PC-3 (cell line): ENCODE data around the gene PIAS4. TPM values are rescaled to one million over a fixed set of nuclear protein-coding genes. Genes with fewer than 3 reads are reported as not detected.

ENCODE experiments used
- ATAC-seq: fragments of 200-7000 bp; cut with Tn5 transposase; 2 replicates; pipeline ENCODE4 v1.9.1; 2020; ENCODE audit warnings: mild to moderate bottlenecking, moderate library complexity
- BruUV-seq: library from RNA; stranded (reverse); fragments of 400-500 nt; replicated peaks from 2 replicates; lab custom pipeline; 2021; lab: Mats Ljungman, UMichigan
- CTCF ChIA-PET: fragments of 300-600 bp; sonication (Branson Sonifier 250); formaldehyde crosslinking; loops from one replicate; lab custom pipeline; 2022; ENCODE audit warnings: antibody characterized with exemption; lab: Charles Lee
- POLR2A ChIA-PET: fragments of 300-600 bp; sonication (Branson Sonifier 250); formaldehyde crosslinking; loops from one replicate; lab custom pipeline; 2022; ENCODE audit warnings: antibody characterized with exemption; ENCODE audit not compliant: unreplicated experiment; lab: Charles Lee
- DNase-seq: peaks from one replicate; pipeline ENCODE4 v3.0.0-alpha.2; 2015
- H2AFZ ChIP-seq: fragments of 300-600 bp; sonication (generic); 2 replicates; pipeline ENCODE4 v1.6.0; 2016; ENCODE audit warnings: antibody characterized with exemption, low read length
- H3F3A ChIP-seq: fragments of 300-600 bp; sonication (generic); one replicate; pipeline ENCODE4 v1.6.0; 2017; ENCODE audit warnings: antibody characterized with exemption, low read length, control low read depth, mild to moderate bottlenecking; ENCODE audit not compliant: unreplicated experiment
- H3K27ac ChIP-seq: fragments of 300-600 bp; sonication (generic); 2 replicates; pipeline ENCODE4 v1.5.1; 2016; ENCODE audit warnings: mild to moderate bottlenecking, low read length
- H3K27me3 ChIP-seq: fragments of 300-600 bp; sonication (generic); 2 replicates; pipeline ENCODE4 v1.6.1; 2016; ENCODE audit warnings: low read length, mixed read lengths
- H3K36me3 ChIP-seq: fragments of 300-600 bp; sonication (generic); 2 replicates; pipeline ENCODE4 v1.6.1; 2016; ENCODE audit warnings: low read depth, mixed run types, low read length, mixed read lengths
- H3K4me1 ChIP-seq: fragments of 300-600 bp; sonication (generic); 2 replicates; pipeline ENCODE4 v1.5.1; 2016; ENCODE audit warnings: low read length; ENCODE audit not compliant: insufficient read depth
- H3K4me2 ChIP-seq: fragments of 300-600 bp; sonication (generic); 2 replicates; pipeline ENCODE4 v1.6.0; 2016; ENCODE audit warnings: low read length
- H3K4me3 ChIP-seq: fragments of 300-600 bp; sonication (generic); 2 replicates; pipeline ENCODE4 v1.5.1; 2016; ENCODE audit warnings: mild to moderate bottlenecking, low read length, mixed read lengths
- H3K79me2 ChIP-seq: fragments of 300-600 bp; sonication (generic); 2 replicates; pipeline ENCODE4 v1.6.1; 2017; ENCODE audit warnings: low read length, mixed read lengths
- H3K9ac ChIP-seq: fragments of 300-600 bp; sonication (generic); 2 replicates; pipeline ENCODE4 v1.6.0; 2016; ENCODE audit warnings: mild to moderate bottlenecking, low read length
- H3K9me2 ChIP-seq: fragments of 300-600 bp; sonication (generic); replicated peaks from 2 replicates; pipeline ENCODE4 v1.6.1; 2016; ENCODE audit warnings: mixed run types, low read length, mixed read lengths
- H3K9me3 ChIP-seq: fragments of 300-600 bp; sonication (generic); 2 replicates; pipeline ENCODE4 v1.6.1; 2016; ENCODE audit warnings: low read length, mixed read lengths
- H4K20me1 ChIP-seq: fragments of 300-600 bp; sonication (generic); 2 replicates; pipeline ENCODE4 v1.6.1; 2016; ENCODE audit warnings: low read length, mixed read lengths
- EZH2 ChIP-seq: fragments of 300-600 bp; sonication (generic); IDR thresholded peaks from one replicate; pipeline ENCODE4 v1.6.1; 2017; ENCODE audit warnings: antibody characterized with exemption, mild to moderate bottlenecking, low read length; ENCODE audit not compliant: unreplicated experiment
- EZH2phosphoT487 ChIP-seq: fragments of 300-600 bp; sonication (generic); IDR thresholded peaks from 2 replicates; pipeline ENCODE4 v1.6.1; 2018; ENCODE audit warnings: mild to moderate bottlenecking, antibody characterized with exemption, low read length, borderline replicate concordance
- intact Hi-C: fragments of 100-400 bp; cut with micrococcal nuclease; formaldehyde crosslinking; loops from 2 replicates; pipeline ENCODE4 v1.9.0; 2023
- total RNA-seq: library from RNA; depleted of rRNA; stranded (reverse); fragments of >200 nt; gene quantifications from 2 replicates; pipeline ENCODE4 v1.2.3, GENCODE V29; 2014
- TF ChIP-seq, protein P1 (sequence below): fragments of 300-600 bp; sonication (generic); conservative IDR thresholded peaks from 2 replicates; pipeline ENCODE4 v1.5.1; 2017; ENCODE audit warnings: antibody characterized with exemption, low read depth, mild to moderate bottlenecking, low read length

Gene PIAS4
- total RNA-seq, 1 experiment from 2014 or later: 21.0 TPM

DNA sequence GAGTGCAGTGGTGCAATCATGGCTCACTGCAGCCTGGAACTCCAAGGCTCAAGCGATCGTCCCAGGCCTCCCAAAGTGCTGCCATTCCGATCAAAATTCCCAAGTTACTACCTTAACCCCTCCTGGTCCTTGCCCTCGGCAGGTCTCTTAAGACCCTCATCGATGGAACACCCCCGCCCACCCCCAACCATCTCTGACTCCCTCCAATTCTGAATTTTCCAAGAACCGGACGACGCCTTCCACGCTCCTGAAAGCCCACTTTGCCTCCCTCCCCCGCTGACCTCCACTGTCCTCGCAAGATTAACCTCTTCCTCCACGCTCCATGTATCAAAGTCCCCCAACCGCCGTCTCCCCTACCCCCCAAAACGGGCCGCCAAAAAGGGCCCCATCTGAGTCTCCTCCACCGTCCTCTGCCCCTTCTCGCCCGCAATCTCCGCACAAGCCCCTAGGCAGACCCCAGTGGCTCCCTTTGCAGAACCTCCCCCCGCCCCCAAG lies 37.2 kb upstream of the PIAS4 start:
- Histone ChIP-seq H3K79me2 (peaks cover 41% of the 10 kb centered on the region), H3F3A (no peaks in the 10 kb centered on the region), H3K4me1 (peaks cover 15% of the 10 kb centered on the region), H3K27ac (peak overlapping the region; percentile 93), H2AFZ (no peak overlapping the region), H3K4me3 (peak overlapping the region; percentile 90), H3K4me2 (peak overlapping the region; percentile 99), H3K9me3 (no peaks in the 10 kb centered on the region), H4K20me1 (peaks cover 3% of the 10 kb centered on the region; the same call in 1 of the 2 replicates), H3K9ac (peak overlapping the region; percentile 90), H3K9me2 (no peaks in the 10 kb centered on the region), H3K27me3 (no peaks in the 10 kb centered on the region), H3K36me3 (peaks cover under 1% of the 10 kb centered on the region; the same call in 1 of the 2 replicates)
- BruUV-seq: no TSS peak
- TF ChIP-seq EZH2: no peak
- DNase-seq (no peak), ATAC-seq (no peak)
- ChIA-PET POLR2A (interaction anchor here (0.7 kb wide), 1 partner anchor 123 kb away, joined by 3 read pairs; no protein-coding TSS in a partner anchor), CTCF (interaction anchor here (0.6 kb wide), 2 partner anchors 262 to 544 kb away, joined by 3 to 8 read pairs; no protein-coding TSS in a partner anchor)
- intact Hi-C loops: loop anchor here (2.0 kb wide), 1 partner anchor 14 kb away; the partner anchor contains the start of gene EEF2

DNA sequence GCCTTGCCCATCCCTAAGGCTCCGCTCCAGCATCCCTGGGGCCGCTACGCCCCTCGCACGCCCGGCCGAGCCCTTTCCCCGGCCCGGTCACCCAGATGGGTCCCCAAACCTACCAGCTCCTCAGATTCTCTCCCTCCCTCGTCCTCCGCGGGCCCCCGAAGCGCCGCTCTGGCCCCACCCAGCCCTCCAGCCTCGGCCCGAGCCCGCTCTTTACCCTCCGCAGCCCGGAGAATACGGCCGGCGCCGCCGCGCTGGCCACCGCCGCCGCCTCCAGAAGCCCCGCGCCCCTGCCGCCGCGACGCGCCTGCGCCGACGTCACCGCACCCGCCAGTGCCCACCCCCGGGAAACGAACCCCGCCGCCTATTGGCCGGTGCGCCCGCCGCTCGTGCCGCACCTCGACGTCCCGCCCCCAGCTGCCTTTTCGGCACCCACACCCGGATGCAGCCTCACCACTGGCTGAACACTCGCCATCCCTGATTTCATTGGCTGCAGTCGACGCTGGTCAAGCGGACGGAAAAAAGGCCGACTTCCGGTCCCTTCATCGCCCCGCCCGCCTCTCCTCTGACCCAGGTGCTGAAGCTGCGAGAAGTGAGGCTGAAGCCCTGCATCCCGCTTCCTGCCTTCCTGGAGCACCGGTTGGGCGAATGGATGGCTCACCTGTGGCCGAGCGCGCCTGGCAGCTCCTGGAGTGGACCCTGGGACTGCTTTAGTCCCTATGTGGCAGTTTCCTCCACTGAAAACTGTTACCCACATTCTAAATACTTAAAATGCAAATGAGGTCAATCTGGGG lies 36.5 kb upstream of the PIAS4 start, which contains the start of gene DAPK3:
TSS of gene DAPK3 (minus strand) at position 292 of the 791 bp plus-strand sequence. CDS start 1,364 bp downstream, outside the sequence.
- Histone ChIP-seq H3K4me2 (peak within 1 kb of the TSS; percentile 99), H3K9me2 (no peaks in the 10 kb centered on the region), H3K4me1 (peaks cover 15% of the 10 kb centered on the region), H3K27me3 (no peaks in the 10 kb centered on the region), H3K9ac (peak within 1 kb of the TSS; percentile 90), H2AFZ (no peak within 1 kb of the TSS), H3K36me3 (peaks cover 7% of the 10 kb centered on the region), H3K9me3 (no peaks in the 10 kb centered on the region), H3F3A (peaks cover 2% of the 10 kb centered on the region), H3K4me3 (peak within 1 kb of the TSS; percentile 90), H3K79me2 (peaks cover 36% of the 10 kb centered on the region), H3K27ac (peak within 1 kb of the TSS; percentile 93), H4K20me1 (peaks cover 10% of the 10 kb centered on the region)
- no TSS peak for BruUV-seq
- POLR2A ChIA-PET: interaction anchor here (0.7 kb wide), 2 partner anchors 123 to 208 kb away, joined by 3 to 6 read pairs; partner anchors contain the start of gene MRPL54
- peak; percentile 95 for DNase-seq
- ATAC-seq: peak; percentile 76
- intact Hi-C loops: loop anchor here (2.0 kb wide), 1 partner anchor 14 kb away; the partner anchor contains the start of gene EEF2
- CTCF ChIA-PET: interaction anchor here (0.6 kb wide), 2 partner anchors 261 to 545 kb away, joined by 3 to 8 read pairs; no protein-coding TSS in a partner anchor
- TF ChIP-seq, protein P1, sequence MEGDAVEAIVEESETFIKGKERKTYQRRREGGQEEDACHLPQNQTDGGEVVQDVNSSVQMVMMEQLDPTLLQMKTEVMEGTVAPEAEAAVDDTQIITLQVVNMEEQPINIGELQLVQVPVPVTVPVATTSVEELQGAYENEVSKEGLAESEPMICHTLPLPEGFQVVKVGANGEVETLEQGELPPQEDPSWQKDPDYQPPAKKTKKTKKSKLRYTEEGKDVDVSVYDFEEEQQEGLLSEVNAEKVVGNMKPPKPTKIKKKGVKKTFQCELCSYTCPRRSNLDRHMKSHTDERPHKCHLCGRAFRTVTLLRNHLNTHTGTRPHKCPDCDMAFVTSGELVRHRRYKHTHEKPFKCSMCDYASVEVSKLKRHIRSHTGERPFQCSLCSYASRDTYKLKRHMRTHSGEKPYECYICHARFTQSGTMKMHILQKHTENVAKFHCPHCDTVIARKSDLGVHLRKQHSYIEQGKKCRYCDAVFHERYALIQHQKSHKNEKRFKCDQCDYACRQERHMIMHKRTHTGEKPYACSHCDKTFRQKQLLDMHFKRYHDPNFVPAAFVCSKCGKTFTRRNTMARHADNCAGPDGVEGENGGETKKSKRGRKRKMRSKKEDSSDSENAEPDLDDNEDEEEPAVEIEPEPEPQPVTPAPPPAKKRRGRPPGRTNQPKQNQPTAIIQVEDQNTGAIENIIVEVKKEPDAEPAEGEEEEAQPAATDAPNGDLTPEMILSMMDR: no peak
- no peak for TF ChIP-seq EZH2
- no peak for TF ChIP-seq EZH2phosphoT487

DNA sequence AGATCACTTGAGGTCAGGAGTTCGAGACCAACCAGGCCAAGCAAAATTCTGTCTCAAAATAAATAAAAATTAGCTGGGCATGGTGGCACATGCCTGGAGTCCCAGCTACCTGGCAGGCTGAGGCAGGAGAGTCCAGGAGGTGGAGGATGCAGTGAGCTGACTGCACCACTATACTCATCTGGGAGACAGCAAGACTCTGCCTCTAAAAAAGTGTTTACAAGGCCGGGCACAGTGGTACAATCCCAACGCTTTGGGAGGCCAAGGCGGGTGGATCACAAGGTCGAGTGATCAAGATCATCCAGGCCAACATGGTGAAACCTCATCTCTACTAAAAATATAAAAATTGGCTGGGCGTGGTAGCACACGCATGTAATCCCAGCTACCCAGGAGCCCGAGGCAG lies 32.4 kb upstream of the PIAS4 start:
- Histone ChIP-seq H3K4me3 (no peak overlapping the region), H3K9ac (no peak overlapping the region), H2AFZ (no peak overlapping the region), H4K20me1 (peaks cover 43% of the 10 kb centered on the region), H3K27ac (no peak overlapping the region), H3K79me2 (peaks cover 25% of the 10 kb centered on the region), H3K4me2 (no peak overlapping the region), H3K36me3 (peaks cover 43% of the 10 kb centered on the region), H3F3A (peaks cover 3% of the 10 kb centered on the region), H3K27me3 (no peaks in the 10 kb centered on the region), H3K9me2 (no peaks in the 10 kb centered on the region), H3K9me3 (no peaks in the 10 kb centered on the region), H3K4me1 (no peaks in the 10 kb centered on the region)
- TF ChIP-seq EZH2 (no peak), EZH2phosphoT487 (no peak)
- TF ChIP-seq, protein P1: no peak
- ChIA-PET POLR2A (no interaction called here), CTCF (no interaction called here)
- no TSS peak for BruUV-seq
- no peak for DNase-seq
- ATAC-seq: no peak
- intact Hi-C loops: no loop called here
